GM19372 (cell line): Measurements from ENCODE around the gene C11orf71.

Source experiments
- ATAC-seq: cut with Tn5 transposase; IDR thresholded peaks from one replicate; pipeline ENCODE4 v1.9.1; 2021; ENCODE audit warnings: mild to moderate bottlenecking, low read depth, moderate library complexity; ENCODE audit not compliant: unreplicated experiment

The C11orf71 gene

DNA sequence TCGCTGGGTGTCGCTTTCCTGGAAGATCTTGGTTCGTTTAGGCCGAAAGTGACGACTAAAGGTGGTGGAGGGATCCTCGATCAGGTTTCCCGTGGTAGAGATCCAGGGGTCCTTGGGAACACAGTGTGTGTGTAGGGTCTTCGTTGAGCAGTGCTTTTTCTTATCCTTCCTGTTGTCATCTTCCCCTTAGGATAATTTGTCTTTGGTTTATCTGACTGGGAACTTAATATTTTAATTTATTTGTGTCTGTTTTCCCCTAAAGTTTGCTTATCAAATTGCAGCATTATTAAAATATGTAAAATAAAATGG lies 558 bp upstream of the C11orf71 start:
- no peak for ATAC-seq

DNA sequence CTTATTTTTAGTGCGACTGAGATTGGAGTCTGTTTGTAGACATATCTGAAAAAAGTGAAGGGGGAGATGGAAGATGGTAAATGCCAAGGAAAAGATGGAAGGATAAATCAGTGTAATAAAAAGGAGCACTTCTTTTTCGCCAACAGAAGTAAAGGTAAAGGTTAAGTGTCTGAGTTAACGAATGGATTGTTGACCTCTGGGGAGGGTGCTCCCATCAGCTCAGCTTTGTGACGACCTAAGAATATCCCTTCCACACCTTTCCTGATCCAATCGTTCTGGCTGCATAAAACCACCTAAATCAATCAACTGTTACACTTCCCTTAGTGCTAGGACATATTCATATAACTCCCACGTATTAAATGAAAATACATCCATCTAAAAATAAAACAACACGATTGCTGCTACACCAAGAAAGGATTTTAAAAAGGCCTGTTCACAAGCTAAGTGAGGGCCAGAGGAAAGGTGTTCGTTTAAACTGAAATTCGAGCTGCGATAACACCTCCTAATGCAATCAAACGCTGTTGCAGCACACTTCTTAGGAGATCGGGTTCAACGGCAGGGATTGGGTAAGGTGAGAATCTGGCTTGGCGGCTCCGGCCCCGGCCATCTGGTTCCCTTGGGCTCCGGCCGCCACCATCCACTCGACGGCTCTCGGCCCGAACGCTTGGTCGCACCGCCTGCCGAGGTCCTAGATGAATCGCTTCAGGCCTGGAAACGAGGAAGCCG lies 658 bp downstream of the C11orf71 start:
- ATAC-seq: peak; percentile 28

DNA sequence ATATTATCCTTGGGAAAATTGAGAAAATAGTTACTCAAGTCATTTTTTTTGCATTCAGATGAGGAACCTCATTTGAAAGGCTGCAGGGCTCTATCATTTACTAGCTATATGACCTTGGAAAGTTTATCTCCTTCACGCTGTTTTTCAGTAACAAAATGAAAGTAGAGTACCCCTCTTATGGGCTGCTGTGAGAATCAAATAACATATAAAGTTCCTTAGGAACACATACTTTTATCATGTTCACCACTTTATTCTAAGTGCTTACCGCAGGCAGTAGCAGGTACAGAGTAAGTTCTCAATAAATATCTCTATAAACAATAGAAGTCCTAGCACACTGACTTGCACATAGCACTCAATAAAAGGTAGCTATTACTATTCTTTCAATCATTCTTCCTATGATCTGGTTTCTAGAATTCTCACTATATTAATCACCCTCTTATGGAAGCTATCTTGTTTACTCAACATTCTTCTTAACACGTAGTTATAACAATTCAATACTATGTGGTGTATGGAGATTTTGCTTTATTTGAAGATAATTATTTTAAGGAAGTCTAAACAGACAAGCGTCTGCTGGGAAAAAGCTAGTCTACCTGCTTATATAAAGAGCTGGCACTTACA lies 1.9 kb downstream of the C11orf71 start:
- no peak for ATAC-seq

DNA sequence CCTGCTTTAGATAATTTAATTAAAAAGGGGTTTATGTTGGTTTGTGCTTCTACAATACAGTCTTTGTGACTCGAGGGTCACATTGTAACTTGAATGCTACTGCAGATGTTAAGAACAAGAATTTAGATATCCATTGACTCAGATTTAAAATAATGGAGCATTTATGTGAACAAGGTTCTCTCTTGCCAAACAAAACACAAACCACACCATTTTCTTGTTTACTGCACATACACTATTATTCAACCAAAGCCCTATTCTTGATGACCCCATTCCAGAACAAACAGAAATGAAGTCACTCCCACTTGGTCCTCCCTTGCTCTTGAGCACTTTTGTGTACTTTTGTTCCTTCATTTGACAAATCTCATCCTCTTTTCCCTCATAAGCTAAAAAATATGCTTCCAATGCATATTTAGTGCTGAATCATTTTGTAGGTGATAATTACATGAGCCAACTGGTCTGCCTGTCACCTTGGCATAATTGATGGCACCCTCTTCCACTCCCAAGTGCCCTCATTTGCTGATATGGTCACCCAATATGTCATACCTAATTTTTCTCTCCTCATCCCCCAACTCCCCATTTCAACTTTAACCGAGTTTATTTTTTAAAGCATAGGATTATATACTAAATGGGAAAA lies 2.8 kb downstream of the C11orf71 start:
- ATAC-seq: no peak

DNA sequence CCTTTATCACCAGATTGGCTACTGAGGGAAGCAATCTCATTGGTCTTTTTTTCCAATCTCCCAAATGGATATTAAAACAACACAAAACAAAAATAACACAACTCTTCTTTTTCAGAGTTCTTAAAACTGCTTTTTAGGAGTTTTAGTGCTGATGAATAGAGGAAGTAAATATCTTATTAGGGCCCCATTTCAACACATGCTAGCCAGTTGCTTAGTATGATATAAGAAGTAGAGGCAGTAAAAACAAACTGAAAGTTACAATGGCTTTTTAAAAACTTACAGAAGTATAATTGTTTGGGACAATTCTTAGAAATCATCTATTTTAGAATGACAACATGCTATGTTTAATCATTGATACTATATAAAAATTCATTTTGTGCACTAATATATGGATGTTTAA lies 3.4 kb downstream of the C11orf71 start:
- no peak for ATAC-seq

DNA sequence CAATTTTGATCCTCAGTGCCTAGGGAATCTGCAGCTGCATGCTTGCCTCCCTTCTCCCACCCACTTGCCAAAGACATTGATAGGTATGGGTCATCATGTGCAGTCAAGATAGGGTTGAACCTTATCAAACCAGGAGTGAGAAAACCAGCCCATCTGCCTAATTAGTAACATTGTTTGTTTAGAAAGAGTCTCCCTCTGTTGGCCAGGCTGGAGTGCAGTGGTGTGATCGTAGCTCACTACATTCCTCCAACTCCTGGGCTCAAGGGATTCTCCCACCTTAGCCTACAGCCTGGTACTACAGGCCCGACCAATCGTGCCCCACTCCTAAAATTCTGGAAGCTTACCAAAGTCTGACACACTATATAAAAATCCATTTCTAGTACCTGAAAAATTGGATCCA lies 4.6 kb downstream of the C11orf71 start:
- ATAC-seq: no peak

DNA sequence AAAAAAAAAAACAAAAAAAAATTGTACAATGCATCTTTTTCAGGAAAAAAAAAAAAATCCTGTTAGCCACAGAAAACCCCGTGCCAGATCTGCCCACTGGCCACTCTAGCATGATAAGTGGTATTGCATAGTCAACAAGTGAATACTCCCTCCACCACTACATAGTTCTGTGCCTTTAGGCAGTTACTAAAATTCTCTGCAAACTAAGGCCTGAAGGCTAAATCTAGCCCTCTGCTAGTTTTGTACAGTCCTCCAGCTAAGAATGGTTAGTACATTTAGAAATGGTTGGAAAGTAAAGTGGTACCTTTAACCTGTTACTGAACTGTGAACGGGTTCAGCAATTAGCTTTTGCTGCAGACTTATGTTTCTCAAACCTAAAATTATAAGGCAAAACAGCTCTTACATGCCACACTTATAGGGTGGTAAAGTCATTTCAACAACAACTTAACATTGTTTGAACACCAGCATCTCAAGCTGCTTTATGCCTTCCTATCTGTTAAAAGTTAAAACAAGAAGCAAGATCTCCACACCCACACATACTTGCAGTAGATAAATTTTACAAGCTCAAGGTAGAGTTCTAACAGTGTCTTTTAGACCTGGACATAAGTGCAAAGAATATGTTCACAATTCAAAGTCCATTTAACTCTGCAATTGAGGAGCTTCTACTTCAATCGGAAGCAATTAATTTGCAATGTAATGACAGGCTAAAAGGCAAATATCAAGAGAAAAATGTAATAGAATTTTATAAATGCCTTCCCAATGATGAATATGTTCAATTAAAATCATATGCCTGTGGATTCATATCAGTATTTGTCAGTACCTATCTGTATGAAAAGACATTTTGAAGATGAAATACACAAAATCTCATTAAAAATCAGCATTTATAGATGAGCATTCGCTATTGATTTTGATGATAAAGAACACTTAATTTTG lies 7.3 kb downstream of the C11orf71 start:
- ATAC-seq: no peak

DNA sequence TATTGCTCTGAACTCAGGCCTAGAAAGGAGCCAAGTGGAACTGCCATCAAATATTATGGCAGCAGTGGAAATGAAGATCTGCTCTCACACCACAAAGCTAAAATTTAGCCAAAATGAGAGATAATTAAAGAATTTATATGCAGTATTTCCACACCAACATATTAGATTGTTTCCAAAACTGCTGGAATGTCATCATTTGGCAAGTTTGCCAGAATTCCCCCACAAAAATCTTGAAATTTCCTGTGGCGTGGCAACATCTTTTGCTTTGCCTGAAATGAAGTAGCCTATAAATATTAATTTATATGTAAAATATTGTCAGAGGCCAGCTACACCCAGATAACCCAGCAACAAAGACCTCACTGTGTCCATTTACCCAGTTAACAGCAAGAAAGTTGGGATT lies 13.8 kb downstream of the C11orf71 start:
- ATAC-seq: no peak

DNA sequence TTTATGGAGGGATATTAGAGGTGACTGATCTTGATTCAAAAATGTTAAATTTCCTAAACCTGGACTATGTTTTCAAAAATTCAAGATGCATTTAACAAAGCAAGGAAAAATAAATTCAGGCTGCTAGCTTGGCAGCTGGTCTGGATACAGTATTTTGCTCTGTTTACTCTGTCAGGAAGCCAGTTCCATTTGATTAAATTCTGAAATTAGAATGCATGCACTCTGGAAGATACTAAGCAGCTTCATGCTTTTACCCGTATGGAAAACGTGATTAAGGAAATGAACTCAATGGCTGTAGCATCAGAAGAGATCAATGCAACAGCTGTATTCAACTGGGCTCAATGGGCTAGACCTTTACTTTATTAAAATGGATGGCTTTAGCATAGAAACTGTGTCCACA lies 14.2 kb downstream of the C11orf71 start:
- no peak for ATAC-seq

DNA sequence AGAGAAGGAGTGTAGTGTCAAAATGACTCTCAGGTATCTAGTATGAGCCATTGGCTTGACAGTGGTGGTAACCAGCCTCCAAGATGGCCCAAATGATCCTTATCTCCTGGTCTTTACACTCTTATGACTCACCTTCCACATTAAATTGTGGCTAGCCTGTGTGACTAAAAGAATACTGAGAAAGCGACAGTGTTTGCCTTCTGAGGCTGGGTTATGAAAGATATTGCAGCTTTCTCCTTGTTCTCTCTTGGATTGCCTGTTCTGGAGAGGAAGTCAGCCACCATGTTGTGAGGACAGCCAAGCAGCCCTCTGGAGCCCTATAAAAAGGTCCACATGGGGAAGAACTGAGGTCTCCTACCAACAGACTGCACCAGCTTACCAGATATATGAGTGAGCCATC lies 15.8 kb downstream of the C11orf71 start:
- no peak for ATAC-seq

DNA sequence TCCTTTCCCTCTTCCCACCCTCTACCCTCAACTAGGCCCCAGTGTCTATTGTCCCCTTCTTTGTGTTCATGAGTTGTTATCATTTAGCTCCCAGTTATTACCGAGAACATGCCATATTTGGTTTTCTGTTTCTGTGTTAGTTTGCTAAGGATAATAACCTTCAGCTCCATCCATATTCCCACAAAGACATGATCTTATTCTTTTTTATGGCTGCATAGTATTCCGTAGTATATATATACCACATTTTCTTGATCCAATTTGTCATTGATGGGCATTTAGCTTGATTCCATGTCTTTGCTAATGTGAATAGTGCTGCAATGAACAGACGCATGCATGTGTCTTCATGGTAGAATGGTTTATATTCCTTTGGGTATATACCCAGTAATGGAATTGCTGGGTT lies 17.8 kb downstream of the C11orf71 start:
- no peak for ATAC-seq

DNA sequence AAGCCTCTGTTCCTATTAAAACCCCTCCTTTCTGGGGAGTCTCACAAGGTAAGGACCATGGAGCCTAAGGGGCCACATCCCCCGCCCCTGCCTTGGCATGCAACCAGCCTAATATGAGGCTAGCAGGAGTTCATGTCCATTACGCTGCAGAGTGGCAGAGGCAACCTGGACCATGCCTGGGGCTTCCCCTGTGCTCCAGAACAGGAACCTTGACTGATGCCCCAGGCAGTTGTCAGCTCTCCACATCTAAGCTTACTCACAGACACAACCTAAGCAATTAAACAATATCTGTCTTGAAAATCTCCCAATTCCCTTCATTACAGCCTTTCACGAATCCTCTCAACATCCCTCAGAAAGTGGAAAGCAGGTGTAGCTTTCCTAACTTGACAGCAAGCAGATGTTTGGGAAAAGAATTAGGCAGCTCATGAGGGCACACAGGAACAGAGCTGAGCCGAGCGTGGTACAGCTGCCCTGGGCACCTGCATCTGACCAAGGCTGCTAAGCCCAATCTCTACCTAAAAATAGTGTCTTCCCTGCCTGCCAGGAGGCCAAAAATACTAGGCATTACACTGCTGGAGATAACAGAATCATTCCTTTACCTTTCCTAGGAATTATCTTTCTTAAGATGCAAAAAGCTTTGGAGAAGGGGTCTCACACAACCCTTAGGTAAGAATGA lies 20.8 kb downstream of the C11orf71 start:
- no peak for ATAC-seq

DNA sequence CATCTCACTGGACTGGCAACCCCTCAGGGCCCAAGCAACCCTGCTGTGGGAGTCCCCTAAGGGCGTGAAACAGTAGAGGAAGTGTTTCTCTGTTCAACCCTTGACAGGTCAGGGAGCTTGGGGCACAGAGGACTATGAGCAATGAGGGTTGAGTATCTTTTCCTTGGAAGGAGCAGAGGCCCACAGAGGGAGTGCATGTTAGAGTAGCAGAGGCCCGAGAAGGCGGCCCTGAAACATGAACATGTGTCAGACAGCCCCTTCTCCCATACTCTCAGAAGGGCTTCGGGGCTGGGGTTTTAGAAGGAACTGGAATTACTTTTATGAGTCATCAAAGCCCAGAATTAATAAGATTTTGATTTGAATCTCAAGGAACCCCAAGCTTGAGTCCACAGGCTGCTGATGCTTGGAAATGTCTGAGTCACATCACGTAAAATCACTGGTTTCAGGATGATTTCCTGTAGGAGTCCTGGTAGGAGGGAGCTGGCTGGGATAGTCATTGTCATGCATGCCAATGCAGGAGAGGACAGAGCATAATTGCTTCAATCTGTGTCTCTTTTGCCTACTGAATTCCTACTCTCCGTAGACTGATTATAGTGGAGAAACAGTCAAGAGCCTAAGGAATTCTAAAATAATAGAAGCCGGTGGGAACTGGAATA lies 22.6 kb downstream of the C11orf71 start:
- ATAC-seq: no peak

DNA sequence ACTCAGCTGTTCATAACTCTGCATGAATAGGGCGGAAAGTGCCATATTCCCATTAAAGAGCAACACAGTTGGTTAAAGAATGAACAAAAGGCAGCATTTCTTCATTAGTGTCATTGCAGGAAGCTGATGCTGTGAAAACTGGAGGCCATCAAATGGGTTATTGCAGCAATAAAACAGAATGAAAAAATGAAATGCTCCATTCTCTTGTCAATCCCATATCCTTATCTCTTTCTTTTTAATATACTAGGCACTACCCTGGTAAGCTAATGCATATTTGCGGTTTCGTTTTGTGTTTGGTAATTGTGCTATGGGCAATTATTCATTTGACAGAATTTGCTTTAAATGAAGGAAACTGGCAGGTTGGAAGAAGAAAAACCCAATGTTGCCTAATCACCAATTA lies 25.3 kb downstream of the C11orf71 start:
- no peak for ATAC-seq

DNA sequence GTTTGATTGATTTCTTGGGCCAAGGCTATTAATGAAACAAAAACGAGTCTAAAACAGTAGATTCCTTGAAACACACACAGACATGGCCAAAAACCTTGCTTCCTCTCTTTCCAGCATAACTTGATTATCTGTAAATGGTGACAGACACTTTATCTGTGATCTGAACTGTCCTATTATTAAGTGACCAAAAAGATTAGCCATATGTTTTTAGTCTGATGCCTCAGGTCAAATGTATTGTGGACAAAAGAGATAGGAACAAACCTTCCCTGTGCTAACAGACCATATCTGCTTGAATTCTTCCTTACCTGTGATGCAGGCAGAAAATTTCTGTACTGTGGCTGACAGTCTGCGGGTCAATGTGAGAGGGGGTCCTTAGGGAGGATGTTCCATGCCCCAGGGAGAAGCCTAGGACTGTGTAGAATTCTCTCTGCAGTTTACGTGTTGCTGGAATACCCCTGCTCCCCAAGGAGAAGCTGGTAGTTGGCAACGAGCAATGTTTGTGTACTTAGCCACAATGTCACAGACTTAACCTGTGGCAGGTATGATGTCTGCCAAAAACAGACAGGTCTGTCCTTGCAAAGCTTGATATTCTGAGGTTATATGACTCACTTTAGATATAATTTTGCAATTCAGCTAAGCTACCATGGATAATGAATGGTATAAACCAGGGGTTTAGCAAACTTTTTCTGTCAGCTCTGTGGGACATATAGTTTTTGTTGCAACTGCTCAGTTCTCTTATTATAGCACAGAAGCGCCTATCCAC lies 31.2 kb downstream of the C11orf71 start:
- ATAC-seq: no peak

DNA sequence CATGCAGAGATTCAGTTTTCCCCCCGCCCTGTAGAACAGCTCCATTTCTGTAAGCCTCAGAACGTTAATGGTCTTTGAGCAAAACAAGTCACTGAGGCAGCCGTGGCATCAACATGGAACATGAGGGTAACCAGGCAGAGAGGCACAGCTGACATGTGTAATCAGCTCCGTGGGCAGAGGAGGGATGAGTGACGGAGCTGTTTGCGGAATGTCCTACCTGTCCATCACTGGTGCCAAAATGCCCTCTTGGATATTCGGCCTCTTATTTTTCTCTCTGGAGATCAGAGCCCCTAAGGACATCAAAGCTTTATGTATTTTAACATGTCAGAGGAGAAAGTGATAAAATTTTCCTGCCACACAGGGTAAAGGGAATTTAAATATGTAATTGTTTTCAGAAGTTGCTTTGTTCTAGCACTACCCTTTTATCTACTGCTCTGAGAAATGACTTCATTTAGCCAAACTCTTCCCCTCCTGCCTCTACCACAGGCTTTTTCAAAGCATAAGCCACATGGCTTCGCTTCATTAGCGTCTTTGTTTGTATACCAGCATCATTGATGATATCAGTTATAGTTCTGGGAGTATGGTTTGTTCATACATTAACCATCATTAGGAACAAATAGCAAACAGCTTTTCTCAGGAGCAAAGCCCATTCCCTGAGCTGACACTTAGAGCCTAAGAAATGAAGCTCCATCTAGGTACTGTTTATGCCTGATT lies 32.9 kb downstream of the C11orf71 start:
- ATAC-seq: no peak

DNA sequence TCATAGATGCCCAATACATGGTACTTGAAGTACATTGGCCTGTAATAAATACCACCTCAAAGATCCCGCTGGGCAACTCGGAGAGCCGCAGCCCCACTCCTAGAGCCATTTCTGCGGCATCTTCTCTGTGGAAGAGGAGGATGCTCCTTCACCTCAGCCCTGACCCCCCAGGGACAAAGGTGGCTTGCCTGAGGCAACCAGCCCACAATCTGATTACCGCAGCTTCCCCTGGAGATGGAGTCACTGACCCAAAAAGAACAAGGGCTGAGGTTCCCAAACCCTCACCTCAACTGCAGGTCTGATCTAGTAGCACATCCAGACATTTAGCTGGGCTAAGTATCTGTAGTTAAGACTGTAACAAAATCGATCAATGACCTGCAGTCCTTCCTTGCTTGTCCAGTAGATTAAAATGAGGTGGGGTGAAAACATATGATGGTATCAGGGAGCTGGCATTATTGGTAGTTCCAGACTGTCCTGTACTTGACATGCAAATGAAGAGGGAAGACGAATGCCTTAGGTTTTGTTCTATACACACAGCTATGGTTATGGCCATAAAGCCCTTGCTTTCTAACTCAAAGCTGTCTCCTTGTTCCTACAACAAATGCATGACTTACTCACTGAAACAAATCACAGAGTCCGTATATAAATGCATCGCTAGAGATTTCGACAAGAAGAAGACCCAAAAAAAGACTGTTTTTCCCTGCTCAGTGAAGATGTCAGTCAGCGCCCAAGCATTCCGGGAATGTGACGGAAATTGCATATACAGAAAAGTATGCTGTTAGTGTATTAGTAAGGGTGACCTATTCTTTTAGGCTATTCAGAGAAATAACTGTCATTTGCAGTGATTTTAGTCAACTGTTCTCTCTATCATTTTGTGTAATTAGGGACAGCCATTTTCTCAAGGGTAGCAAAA lies 33.7 kb downstream of the C11orf71 start:
- no peak for ATAC-seq

DNA sequence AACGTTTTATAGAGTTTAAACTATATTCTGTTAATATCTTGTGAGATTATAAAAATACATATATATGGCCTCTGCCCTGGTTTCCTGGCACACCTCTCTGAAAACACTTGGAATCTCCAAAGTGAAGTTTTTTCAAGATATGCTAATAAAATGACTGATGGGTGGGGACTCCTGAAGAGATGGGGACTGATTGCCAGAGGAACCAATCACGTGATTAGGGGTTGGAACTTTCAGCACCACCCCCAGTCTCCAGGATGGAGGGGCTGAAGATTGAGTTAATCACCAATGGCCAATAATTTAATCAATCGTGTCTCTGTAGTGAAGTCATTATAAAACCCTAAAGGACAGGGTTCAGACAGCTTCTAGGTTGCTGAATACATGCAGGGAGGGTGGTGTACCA lies 37.4 kb downstream of the C11orf71 start:
- ATAC-seq: no peak
